Sigmoid colon (tissue), 7 donors: ENCODE data around the gene MUL1. TPM values are rescaled to one million over a fixed set of nuclear protein-coding genes. Genes with fewer than 3 reads are reported as not detected.

Experiments used
- DNase-seq: peaks from one replicate; pipeline ENCODE4 v3.0.0-alpha.2; 2019
- H3K27ac ChIP-seq, 4 donors: fragments of 200-600 bp; sonication (generic); one replicate each; pipeline ENCODE4 v1.5.1; 2016 to 2019; ENCODE audit warnings: mild to moderate bottlenecking in 1 of 4
- H3K27me3 ChIP-seq, 3 donors: fragments of 200-600 bp; sonication (generic); one replicate each; pipeline ENCODE4 v1.5.1; 2019; ENCODE audit warnings: mild to moderate bottlenecking in 1 of 3
- H3K36me3 ChIP-seq, 4 donors: fragments of 200-600 bp; sonication (generic); one replicate each; pipeline ENCODE4 v1.5.1; 2016 to 2019
- H3K4me1 ChIP-seq, 4 donors: fragments of 200-600 bp; sonication (generic); one replicate each; pipeline ENCODE4 v1.5.1; 2017 to 2019
- H3K4me3 ChIP-seq, 4 donors: fragments of 200-600 bp; sonication (generic); one replicate each; pipeline ENCODE4 v1.5.1; 2017 to 2019; ENCODE audit warnings: mild to moderate bottlenecking in 2 of 4, moderate library complexity in 1 of 4
- H3K9me3 ChIP-seq, 4 donors: fragments of 200-600 bp in 3 of 4; sonication (generic) in 3 of 4; one replicate each; pipeline versions ENCODE4 v1.5.1 to v1.6.1; 2013 to 2019
- CTCF ChIP-seq, 4 experiments: fragments of 450-650 bp in 3 of 4; fragments of 200-600 bp in 1 of 4; IDR thresholded peaks; one replicate each; pipeline ENCODE4 v1.5.1; 2016 to 2019; ENCODE audit warnings: antibody characterized with exemption in 4 of 4, mild to moderate bottlenecking in 3 of 4, moderate library complexity in 2 of 4
- EP300 ChIP-seq, 4 donors: sonication (generic); formaldehyde crosslinking; IDR thresholded peaks; one replicate each; pipeline ENCODE4 v1.6.1; 2017; ENCODE audit warnings: antibody characterized with exemption in 4 of 4
- POLR2A ChIP-seq, 2 donors: fragments of 450-650 bp; IDR thresholded peaks; one replicate each; pipeline ENCODE4 v1.6.1; 2016; ENCODE audit warnings: antibody characterized with exemption in 2 of 2, mild to moderate bottlenecking in 2 of 2, moderate library complexity in 2 of 2
- POLR2AphosphoS5 ChIP-seq, 4 donors: sonication (generic); formaldehyde crosslinking; IDR thresholded peaks; one replicate each; pipeline ENCODE4 v1.6.1; 2017; ENCODE audit warnings: antibody characterized with exemption in 4 of 4
- WGBS, 2 donors: extraction: QIAGEN DNeasy Blood & Tissue Kit; methylation state at CpG; one replicate each; pipeline ENCODE4 v1.1.7; 2013; 5-methylcytosine and 5-hydroxymethylcytosine counted together
- intact Hi-C: fragments of 100-400 bp; cut with DNase I; formaldehyde crosslinking; loops from one replicate; pipeline ENCODE4 v1.15.1; 2023
- polyA plus RNA-seq, 3 donors: library from polyadenylated mRNA; stranded (reverse); fragments of 200-250 nt; gene quantifications; one replicate each; pipeline ENCODE4 v1.2.3, GENCODE V29; 2013
- total RNA-seq, 4 donors: library from RNA; depleted of rRNA; stranded (reverse); fragments of >200 nt; gene quantifications; one replicate each; pipeline ENCODE4 v1.1.0, GENCODE V29; 2016
- donor health status: healthy with polysubstance abuse.
- donor health status: Bipolar disorder and iron deficiency.
- donor health status: healthy.

Gene MUL1
- total and polyA plus RNA-seq, 7 donors = 4.8 to 34.1 (median 30.3) TPM

GRCh38 chr1:20496241-20496661 is 11.7 kb downstream of the MUL1 start:
- peaks cover 5 to 47% (median 26%) of the 10 kb centered on the region in 4 donors for H3K36me3 ChIP-seq
- intact Hi-C loops = no loop called here
- no peak for TF ChIP-seq CTCF (IDR thresholded peaks at IDR 0.05)
- TF ChIP-seq POLR2AphosphoS5 (IDR thresholded peaks at IDR 0.05) = no peak
- no peak for TF ChIP-seq EP300 (IDR thresholded peaks at IDR 0.05)
- no peak for TF ChIP-seq POLR2A (IDR thresholded peaks at IDR 0.05)
- H3K27ac ChIP-seq = no peak overlapping the region
- WGBS, 2 donors = 72 to 76% methylated on average over 8 of the region's 8 CpGs
- DNase-seq = no peak
- no peak overlapping the region for H3K4me3 ChIP-seq
- H3K9me3 ChIP-seq = no peaks in the 10 kb centered on the region
- H3K27me3 ChIP-seq = no peaks in the 10 kb centered on the region
- peaks cover 0 to 8% (median 7%) of the 10 kb centered on the region in 4 donors for H3K4me1 ChIP-seq

GRCh38 chr1:20495661-20496060 is 12.3 kb downstream of the MUL1 start:
- intact Hi-C loops = no loop called here
- H3K4me3 ChIP-seq = no peak overlapping the region
- no peaks in the 10 kb centered on the region for H3K9me3 ChIP-seq
- peaks cover 5 to 41% (median 20%) of the 10 kb centered on the region in 4 donors for H3K36me3 ChIP-seq
- no peaks in the 10 kb centered on the region for H3K27me3 ChIP-seq
- DNase-seq = no peak
- H3K27ac ChIP-seq = no peak overlapping the region
- no peak for TF ChIP-seq POLR2AphosphoS5 (IDR thresholded peaks at IDR 0.05)
- no peak for TF ChIP-seq CTCF (IDR thresholded peaks at IDR 0.05)
- no peak for TF ChIP-seq EP300 (IDR thresholded peaks at IDR 0.05)
- no peak for TF ChIP-seq POLR2A (IDR thresholded peaks at IDR 0.05)
- WGBS, 2 donors = 90 to 96% methylated on average over 1 of the region's 1 CpG
- peaks cover 0 to 8% (median 7%) of the 10 kb centered on the region in 4 donors for H3K4me1 ChIP-seq

- WGBS, 2 donors = 61 to 68% methylated on average over 5 of the region's 5 CpGs
- no peak for DNase-seq
These were observed 13.2 kb downstream of the MUL1 start for GRCh38 chr1:20494609-20495311.

GRCh38 chr1:20493839-20494608 is 13.9 kb downstream of the MUL1 start:
- Histone ChIP-seq H3K4me3 (no peak overlapping the region), H3K27me3 (no peaks in the 10 kb centered on the region), H3K36me3 (peaks cover 0 to 25% (median 6%) of the 10 kb centered on the region in 4 donors), H3K4me1 (peaks cover 0 to 8% (median 7%) of the 10 kb centered on the region in 4 donors), H3K27ac (no peak overlapping the region), H3K9me3 (no peaks in the 10 kb centered on the region)
- DNase-seq = peak; percentile 92
- 5 to 9% methylated on average over 16 of the region's 16 CpGs for WGBS, 2 donors
- intact Hi-C loops = loop anchor here (1.0 to 5.0 kb wide), 3 partner anchors 117 to 577 kb away; no protein-coding TSS in a partner anchor
- peak; percentile 94 to 99 (median 98) for TF ChIP-seq CTCF (IDR thresholded peaks at IDR 0.05)
- no peak for TF ChIP-seq EP300 (IDR thresholded peaks at IDR 0.05)
- TF ChIP-seq POLR2AphosphoS5 (IDR thresholded peaks at IDR 0.05) = peak in 2 of 4 donors; percentile 23 to 33
- no peak for TF ChIP-seq POLR2A (IDR thresholded peaks at IDR 0.05)

More at GRCh38 chr1:20494609-20495311, 13.2 kb downstream of the MUL1 start:
- H3K27ac ChIP-seq = no peak overlapping the region
- intact Hi-C loops = loop anchor here (5.0 kb wide), 1 partner anchor 577 kb away; no protein-coding TSS in a partner anchor
- no peaks in the 10 kb centered on the region for H3K27me3 ChIP-seq
- TF ChIP-seq CTCF (IDR thresholded peaks at IDR 0.05) = no peak
- no peak for TF ChIP-seq EP300 (IDR thresholded peaks at IDR 0.05)
- TF ChIP-seq POLR2A (IDR thresholded peaks at IDR 0.05) = no peak
- TF ChIP-seq POLR2AphosphoS5 (IDR thresholded peaks at IDR 0.05) = no peak
- peaks cover 0 to 8% (median 7%) of the 10 kb centered on the region in 4 donors for H3K4me1 ChIP-seq
- no peaks in the 10 kb centered on the region for H3K9me3 ChIP-seq
- peaks cover 0 to 32% (median 12%) of the 10 kb centered on the region in 4 donors for H3K36me3 ChIP-seq
- H3K4me3 ChIP-seq = no peak overlapping the region
